ENCODE measurements around the gene HSBP1.

- TF ChIP-seq CTCF (IDR thresholded peaks at IDR 0.05), result no peak
- no peak for TF ChIP-seq POLR2A (IDR thresholded peaks at IDR 0.05)
Observed at GRCh38 chr16:83807327-83807709, 460 bp upstream of the HSBP1 start.
